ENCODE measurements around the gene CD79B. TPM values are rescaled to one million over a fixed set of nuclear protein-coding genes. Genes with fewer than 3 reads are reported as not detected.
A peak's percentile ranks its signal among the peaks of the same experiment; 100 is the strongest.

The CD79B gene
- total and polyA plus RNA-seq, 9 of the 15 experiments (the other 6 are each of a cell fraction or from before 2014, with no cell fraction given), result 0.15 to 0.62 (median 0.44) TPM; not detected in 2

GRCh38 chr17:63973247-63973646 lies 41.1 kb upstream of the CD79B start:
- Histone ChIP-seq H3K36me3 (ENCODE audit: control insufficient read depth, insufficient read depth, low read length) (no peaks in the 10 kb centered on the region), H3K9me1 (ENCODE audit: control insufficient read depth, insufficient read depth, low read length) (no peaks in the 10 kb centered on the region), H3K4me2 (ENCODE audit: insufficient read depth, low read length) (no peak overlapping the region), H3K9me3 (replicated peaks; ENCODE audit: control insufficient read depth, insufficient read depth, low read depth, low read length) (no peaks in the 10 kb centered on the region), H3K27ac (ENCODE audit: extremely low read depth, low read depth, low read length) (no peak overlapping the region), H4K20me1 (replicated peaks; ENCODE audit: control insufficient read depth, insufficient read depth, low read length) (no peaks in the 10 kb centered on the region), H3K79me2 (ENCODE audit: control insufficient read depth, insufficient read depth, low read length) (no peaks in the 10 kb centered on the region), H3K9ac (ENCODE audit: insufficient read depth in 1 of 2, low read depth in 2 of 2, low read length in 2 of 2) (no peak overlapping the region), H2AFZ (ENCODE audit: low read depth, low read length) (no peak overlapping the region), H3K27me3 (ENCODE audit: control insufficient read depth in 2 of 2, insufficient read depth in 2 of 2, low read length in 2 of 2) (peaks cover 2 to 29% of the 10 kb centered on the region in 2 experiments; a peak in 3 of 5 replicates), H3K4me3 (no peak overlapping the region), H3K4me1 (replicated peaks in 1 of 2; ENCODE audit: control insufficient read depth in 2 of 2, insufficient read depth in 2 of 2, low read length in 2 of 2) (peaks cover 6 to 19% of the 10 kb centered on the region in 2 experiments; a peak in 4 of 5 replicates)
- FAIRE-seq (no peak), ATAC-seq (no peak), DNase-seq (ENCODE audit: extremely low read depth in 1 of 4, low spot score in 3 of 4) (no peak)
- ChIA-PET POLR2A (interaction anchor here (1.2 kb wide), 1 partner anchor 10 kb away, joined by 5 read pairs; no protein-coding TSS in a partner anchor), CTCF (ENCODE audit: low intra/inter-chr PET ratio) (no interaction called here)
- in situ Hi-C loops (cut with MboI), result no loop called here
- BruUV-seq (replicated peaks), result no TSS peak
- WGBS (ENCODE audit: insufficient coverage, low coverage, missing lambda C conversion rate), result 44% methylated on average over 5 of the region's 6 CpGs
- TF ChIP-seq ZNF384 (IDR thresholded peaks at IDR 0.05; ENCODE audit: low read depth, low read length), result no peak
- TF ChIP-seq ZBTB17 (CRISPR knock-in tag; IDR thresholded peaks at IDR 0.05), result peak; percentile 89
- no peak for TF ChIP-seq PURB (CRISPR knock-in tag; IDR thresholded peaks at IDR 0.05; ENCODE audit: low read depth)
- peak; percentile 61; the same call in 1 of the 2 replicates for TF ChIP-seq ZNF23 (CRISPR knock-in tag; IDR thresholded peaks at IDR 0.05)
- TF ChIP-seq ILF3 (IDR thresholded peaks at IDR 0.05; ENCODE audit: borderline replicate concordance), result no peak
- peak in 1 of 2 experiments; percentile 53; a peak in 1 of 4 replicates for TF ChIP-seq MLLT1 (IDR thresholded peaks at IDR 0.05)
- intact Hi-C loops (cut with micrococcal nuclease), result no loop called here
